HG02798 (cell line): ENCODE results near the gene RFTN1.
A peak's percentile ranks its signal among the peaks of the same experiment; 100 is the strongest.
"Not testable (repeated sequence)": the region's sequence is repeated elsewhere in the genome, so short reads cannot be mapped to it uniquely, and the experiment has no call there.

Experiments
- ATAC-seq: cut with Tn5 transposase; IDR thresholded peaks from one replicate; pipeline ENCODE4 v1.9.1; 2021; ENCODE audit warnings: mild to moderate bottlenecking; ENCODE audit not compliant: unreplicated experiment, poor library complexity

RFTN1 gene

GRCh38 chr3:16319307-16319706 is 194.2 kb downstream of the RFTN1 start:
- ATAC-seq: no peak

DNA sequence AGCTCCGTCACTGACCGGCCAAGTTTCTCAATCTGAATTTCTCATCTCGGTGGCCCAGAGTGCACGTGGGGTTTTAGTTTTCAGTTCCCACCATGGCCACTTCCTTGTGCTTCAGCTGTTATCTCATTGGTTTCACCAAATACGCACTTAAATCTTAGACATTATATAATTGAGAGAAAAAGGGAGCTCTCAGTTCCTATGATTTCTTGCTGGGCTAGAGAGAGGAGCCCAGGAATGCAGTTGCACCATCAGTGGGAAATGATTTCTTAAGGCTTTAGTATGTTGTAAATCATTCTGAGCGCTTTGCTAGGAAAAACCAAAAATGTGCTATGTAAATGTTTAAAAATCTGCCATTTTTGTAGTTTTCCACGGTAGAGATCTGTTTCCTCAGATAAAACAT is 195.3 kb downstream of the RFTN1 start:
- ATAC-seq: no peak

DNA sequence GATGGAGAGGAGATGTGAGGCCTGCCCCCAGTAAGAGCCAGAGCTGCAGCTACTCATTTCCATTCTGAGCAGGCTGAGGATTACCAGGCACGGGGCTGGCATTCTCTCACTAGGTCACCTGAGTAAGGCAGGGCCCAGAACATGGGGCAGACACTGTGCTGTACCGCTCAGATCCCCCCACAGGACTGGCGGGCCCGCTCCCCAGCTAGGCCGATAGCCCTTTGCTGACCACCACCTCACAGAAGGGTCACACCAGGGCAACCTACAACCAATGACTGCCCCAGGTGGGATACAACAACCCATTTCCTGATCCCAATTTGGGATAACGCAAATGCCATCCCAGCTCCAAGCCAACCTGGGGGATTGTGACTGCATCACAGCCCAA is 195.9 kb downstream of the RFTN1 start:
- no peak for ATAC-seq

GRCh38 chr3:16316847-16317560 is 196.5 kb downstream of the RFTN1 start:
- ATAC-seq: no peak

DNA sequence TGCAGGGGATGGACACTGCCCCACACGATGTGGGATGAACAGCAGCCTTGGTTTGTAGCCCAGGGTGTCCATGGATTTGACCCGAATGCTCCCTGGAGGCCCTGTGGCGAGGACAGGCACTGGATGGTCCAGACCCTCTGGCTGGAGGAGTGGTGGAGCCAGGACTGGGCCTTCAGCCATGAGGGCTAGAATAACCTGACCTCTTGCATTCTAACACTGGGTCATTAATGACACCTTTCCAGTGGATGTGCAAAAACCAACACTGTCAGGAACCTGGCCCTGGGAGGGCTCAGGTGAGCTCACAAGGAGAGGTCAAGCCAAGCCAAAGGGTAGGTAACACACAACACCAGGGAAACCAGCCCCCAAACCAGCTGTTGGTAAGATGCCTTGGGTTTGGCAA is 197.1 kb downstream of the RFTN1 start:
- no peak for ATAC-seq

GRCh38 chr3:16315623-16316022 is 197.9 kb downstream of the RFTN1 start:
- no peak for ATAC-seq

GRCh38 chr3:16313886-16314645 is 199.4 kb downstream of the RFTN1 start:
- ATAC-seq: no peak

GRCh38 chr3:16311960-16312451 is 201.5 kb downstream of the RFTN1 start:
- peak; percentile 58 for ATAC-seq

DNA sequence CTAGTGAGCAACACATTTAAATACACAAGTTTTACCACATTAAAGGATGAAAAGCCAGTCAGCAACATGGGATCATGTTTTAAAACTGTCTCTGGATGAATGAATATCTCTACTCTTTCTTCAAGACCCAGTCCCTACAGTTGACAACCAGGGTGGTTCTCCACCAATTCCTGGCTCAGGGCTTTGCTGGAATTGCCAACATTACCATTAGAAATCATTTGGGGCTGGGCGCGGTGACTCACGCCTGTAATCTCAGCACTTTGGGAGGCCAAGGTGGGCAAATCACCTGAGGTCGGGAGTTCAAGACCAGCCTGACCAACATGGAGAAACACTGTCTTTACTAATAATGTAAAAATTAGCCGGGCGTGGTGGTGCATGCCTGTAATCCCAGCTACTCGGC is 203.0 kb downstream of the RFTN1 start:
- not testable (repeated sequence) for ATAC-seq

DNA sequence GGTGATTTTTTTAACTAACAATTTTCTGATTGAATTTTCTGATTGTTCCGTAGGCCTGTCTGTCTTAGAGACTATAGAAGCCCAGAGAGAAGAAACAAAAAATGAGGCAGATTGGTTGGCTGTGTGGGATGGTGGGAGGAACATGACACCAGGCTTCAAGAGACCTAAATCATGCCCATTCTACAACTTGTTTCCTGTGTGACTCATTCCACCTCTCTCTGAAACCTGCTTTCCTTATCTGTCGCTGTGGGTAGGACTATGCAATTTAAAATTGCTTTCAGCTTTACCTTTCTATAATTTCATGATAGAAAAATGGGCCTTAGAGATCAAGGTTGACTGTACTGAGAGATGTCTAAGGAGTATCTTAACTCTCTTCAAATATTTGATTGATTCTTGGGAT is 203.9 kb downstream of the RFTN1 start:
- peak; percentile 84 for ATAC-seq

DNA sequence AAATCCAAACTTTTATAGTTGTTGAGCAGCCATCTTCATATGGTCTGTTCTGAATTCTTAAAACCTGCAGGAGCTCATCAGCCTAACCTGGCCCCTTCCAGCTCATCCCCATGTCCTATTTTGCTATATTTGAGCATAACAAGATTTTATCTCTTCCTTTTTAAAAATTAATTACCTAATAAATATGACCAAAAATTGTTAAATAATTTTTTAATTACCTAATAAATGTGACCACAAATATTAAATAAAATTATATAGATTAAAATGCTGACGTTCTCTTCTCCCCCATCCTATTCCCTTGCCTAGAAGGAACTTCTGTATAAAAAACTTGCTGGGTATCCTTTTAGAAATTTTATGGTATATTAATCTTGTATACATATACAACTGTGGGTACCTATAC is 204.8 kb downstream of the RFTN1 start:
- ATAC-seq: no peak

DNA sequence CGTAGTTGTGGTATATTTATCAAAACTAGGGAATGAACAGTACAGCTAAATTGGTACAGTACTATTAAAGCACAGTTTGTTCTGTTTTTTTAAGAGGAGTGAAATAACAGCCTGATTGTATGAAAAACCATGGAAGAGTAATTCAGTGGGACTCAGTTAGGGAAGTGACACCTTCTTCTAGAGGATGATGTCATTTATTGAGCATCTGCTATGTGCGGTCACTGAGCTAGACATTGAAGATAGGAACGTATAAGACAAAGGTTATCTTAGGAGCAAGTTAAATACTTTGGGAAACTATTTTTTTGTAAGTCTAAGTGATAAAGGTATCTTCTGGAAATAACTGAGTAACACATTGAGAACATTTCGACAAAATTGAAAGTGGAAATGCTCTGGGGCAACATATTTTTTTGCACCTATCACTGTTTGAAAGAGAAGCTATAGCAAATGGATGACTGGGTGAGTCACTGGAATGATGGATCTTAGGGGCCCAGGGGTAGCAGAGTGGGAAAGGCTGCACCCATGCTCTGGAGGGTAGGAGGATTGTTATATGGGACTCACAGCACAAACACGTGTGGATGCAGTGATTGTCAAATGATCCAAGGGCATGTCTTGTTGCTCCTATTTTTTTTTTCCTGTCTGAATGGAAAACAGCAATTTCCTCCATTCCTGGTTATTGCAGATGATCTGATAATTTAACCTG is 205.5 kb downstream of the RFTN1 start:
- no peak for ATAC-seq

- no peak for ATAC-seq
Observed at GRCh38 chr3:16305111-16305541, 208.4 kb downstream of the RFTN1 start.

DNA sequence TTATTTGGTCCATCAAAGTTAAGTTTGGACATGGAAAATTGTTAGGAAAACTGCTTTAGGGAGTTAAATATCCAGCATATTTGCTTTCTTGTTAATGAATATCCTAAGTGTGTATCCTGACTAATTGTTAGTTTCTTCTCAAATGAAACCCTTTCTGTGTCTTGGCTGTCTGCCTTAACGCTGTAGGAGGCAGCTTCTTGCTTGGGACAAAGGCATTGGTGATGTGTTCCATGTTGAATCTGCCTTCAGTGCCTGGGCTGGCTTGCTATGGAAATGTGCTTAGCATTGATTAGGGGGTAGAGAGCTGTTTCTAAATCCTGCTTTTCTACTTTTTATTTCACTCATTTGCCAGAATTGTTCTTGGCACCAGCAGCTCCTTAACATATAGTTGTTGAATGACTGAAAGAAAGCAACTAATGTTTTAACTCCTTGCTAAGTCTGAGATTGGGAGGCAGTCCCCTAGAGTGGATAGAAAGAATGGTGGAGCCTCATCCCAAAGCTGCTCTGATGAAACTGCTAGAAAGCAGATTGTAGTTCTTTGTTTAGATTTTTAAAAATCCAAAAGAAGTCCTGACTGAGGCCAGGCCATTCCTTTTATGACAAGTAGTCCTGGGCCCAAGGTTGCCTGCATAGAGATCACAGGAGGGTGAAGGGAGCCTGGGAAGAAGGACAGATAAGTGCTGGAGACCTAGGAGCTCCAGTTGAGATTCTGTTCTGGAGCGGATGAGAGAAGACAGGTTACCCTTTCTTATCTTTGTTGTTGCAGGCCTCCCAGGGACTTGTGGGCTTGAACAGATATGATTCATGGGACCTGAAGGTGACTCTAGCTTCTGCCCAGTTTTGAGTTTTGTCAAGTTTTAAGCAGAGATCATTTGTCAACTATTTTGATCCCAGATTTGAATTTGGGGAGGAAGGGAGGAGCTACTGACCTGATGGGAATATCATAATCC is 209.2 kb downstream of the RFTN1 start:
- no peak for ATAC-seq

DNA sequence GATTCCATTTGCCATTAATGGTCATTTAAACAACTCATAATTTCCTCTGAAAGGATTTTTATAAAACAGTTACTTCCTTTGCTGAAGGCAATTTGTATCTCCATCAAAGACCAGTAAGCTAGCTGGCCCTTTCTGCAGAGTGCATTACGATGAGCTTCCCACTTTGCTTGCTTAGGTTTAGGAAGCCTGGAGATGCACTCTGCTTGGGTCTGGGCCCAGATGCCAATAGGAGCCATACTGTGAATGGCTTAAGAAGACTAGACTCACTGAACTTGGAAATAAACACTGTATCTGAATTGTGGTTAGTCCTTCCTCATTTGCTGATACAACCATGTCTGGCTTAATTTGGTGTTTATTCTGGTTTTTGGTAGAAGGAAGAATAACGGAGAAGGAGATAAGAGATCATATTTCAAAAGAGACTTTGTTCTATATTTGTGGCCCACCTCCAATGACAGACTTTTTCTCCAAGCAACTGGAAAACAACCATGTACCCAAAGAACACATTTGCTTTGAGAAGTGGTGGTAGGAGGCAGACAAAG is 210.4 kb downstream of the RFTN1 start:
- no peak for ATAC-seq

DNA sequence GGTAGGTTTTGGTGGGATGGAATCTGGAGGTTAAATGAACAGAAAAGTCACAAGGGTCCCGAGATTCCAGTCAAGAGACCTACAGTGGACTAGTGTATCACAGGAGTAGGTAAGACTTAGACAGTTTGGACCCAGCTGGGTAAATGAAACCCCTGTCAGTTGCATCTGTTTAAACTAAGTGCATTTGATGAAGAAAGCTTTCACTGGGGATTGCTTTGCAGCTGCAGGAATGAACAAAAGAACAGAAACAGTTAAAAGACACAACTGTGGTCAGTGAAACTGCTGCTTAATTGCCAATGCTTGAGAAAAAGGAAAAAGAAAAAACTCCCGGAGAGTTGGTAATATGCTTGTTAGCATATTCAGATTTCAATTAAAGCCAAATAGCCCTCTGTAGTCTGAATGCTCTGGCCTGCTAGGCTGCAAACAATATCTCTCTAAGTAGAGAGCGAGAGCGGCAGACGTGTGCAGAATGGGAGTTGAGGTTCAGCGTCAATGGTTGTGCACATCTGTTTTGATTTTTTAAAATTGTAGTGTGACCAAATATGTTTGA is 211.3 kb downstream of the RFTN1 start:
- no peak for ATAC-seq

DNA sequence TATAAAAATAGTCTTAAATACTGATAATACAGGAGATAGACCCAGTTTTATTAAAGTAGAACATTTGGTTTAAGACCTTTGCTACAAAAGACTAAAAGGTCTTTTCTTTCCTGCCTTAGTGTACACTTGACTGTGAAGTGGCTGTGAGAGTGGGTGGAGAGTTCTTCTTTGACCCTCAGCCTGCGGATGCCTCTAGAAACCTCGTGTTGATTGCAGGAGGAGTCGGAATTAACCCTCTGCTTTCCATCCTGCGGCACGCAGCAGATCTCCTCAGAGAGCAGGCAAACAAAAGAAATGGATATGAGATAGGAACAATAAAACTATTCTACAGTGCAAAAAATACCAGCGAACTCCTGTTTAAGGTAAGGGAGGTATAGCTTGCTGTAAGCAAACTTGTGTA is 212.0 kb downstream of the RFTN1 start:
- no peak for ATAC-seq

- ATAC-seq: peak; percentile 53
Observed at GRCh38 chr3:16300881-16301359, 212.6 kb downstream of the RFTN1 start.

- peak; percentile 56 for ATAC-seq
Observed at GRCh38 chr3:16300307-16300706, 213.2 kb downstream of the RFTN1 start.
